ENCODE measurements around the gene PARD6B. TPM values are rescaled to one million over a fixed set of nuclear protein-coding genes. Genes with fewer than 3 reads are reported as not detected.

PARD6B gene
- 2.7 to 3.9 TPM (median 3.4 TPM) in 5 replicates for total RNA-seq (2022; extraction: Qiagen RNA extraction)

GRCh38 chr20:50731055-50731929 lies at the start of gene PARD6B:
Gene PARD6B (plus strand): TSS chr20:50731580. CDS start chr20:50731787, 207 bp downstream.

DNA sequence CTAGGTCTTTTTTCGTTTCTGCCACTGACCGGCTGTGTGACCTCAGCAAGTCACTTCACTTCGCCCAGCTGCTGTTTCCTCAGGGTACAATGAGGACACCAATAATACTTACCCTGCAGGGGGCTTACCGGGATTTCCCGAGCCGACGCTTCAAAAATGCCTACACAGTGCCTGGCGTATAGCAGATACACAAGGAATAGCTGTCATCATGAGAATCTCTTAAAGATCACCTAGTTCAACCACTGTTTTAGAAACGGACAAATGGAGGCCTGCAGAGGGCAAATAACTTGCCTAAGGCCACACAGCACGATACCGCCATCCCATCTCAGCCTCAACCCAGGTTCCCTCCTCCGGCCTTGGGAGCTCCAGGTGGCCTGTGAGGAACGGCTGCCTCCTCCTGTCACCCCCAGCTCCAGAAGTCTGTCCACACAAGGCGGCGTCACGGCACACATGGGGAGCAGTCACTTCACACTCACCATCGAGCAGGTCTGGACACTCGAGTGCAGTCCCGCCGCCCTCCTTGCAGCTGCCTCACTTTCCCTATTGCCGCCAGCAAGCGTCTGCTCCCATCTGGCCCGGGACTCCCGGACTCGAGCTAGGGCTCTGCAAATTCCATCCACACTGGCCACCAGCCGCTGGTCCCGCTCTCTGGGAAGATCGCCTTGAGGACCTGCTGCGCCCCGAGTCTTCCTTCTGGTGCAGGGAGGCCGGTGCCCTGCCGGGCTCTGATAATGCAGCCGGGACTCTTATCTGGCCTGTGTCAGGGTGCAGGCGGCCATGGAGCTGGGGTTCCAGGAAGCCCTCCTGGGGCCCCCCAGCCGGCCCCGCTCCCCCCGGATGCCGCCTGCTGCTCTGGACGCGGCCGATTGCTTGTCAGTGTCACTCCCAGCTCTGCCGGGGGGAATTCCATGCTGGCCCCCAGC lies 40.5 kb upstream of the PARD6B start, which contains the start of gene RIPOR3:
RIPOR3 (minus strand) TSS at position 893 of the 923 bp plus-strand sequence; CDS start at position 479, 414 bp downstream.

DNA sequence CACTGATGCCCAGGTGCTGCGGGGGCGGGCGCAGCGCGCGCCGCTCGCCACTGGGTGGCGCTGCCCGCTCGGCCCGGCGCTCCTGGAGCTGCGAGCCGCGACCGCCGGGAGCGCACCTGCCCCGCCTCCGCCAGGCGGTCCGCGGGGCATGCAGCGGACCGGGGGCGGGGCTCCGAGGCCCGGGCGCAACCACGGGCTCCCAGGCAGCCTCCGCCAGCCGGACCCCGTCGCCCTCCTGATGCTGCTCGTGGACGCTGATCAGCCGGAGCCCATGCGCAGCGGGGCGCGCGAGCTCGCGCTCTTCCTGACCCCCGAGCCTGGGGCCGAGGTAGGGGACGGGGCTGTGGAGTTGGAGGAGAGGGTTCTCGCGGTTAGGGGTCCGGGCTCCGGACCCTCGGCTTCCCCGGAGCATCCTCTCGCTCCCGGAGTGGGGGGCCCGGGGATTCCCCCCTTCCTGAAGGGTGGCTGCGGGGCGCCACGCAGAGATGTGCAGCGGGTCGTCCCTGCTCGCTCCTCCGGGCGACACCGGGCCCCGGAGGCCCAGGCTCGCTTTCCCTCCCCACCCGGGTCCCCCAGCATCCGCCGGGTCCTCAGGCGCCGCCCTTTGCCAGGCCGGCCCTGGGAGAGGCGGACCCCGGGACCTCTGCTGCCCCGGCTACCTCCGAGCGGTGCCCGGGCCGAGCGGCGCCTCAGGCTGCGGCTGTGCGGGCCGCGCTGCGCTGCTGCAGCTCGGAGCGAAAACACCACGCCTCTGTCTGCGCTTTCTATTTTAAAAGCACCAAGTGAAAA lies 63.7 kb downstream of the PARD6B start, which contains the start of gene BCAS4:
BCAS4 (plus strand) TSS at position 216 of the 789 bp plus-strand sequence; CDS start at position 239, 23 bp downstream.

Other genes starting within 250 kb of the PARD6B start
- 49.0 to 62.8 TPM (median 52.8 TPM) in 5 replicates for gene PTPN1, start 221.2 kb upstream of the PARD6B start, total RNA-seq (2022; extraction: Qiagen RNA extraction)
- gene RIPOR3, start 40.0 kb upstream of the PARD6B start, total RNA-seq (2022; extraction: Qiagen RNA extraction), result not detected in 5 replicates
- gene BCAS4, start 63.5 kb downstream of the PARD6B start, total RNA-seq (2022; extraction: Qiagen RNA extraction), result 28.7 to 32.5 TPM (median 30.0 TPM) in 5 replicates
- 41.9 to 54.7 TPM (median 43.3 TPM) in 5 replicates for gene ADNP, start 199.9 kb downstream of the PARD6B start, total RNA-seq (2022; extraction: Qiagen RNA extraction)
- gene DPM1, start 227.0 kb downstream of the PARD6B start, total RNA-seq (2022; extraction: Qiagen RNA extraction), result 67.4 to 87.6 TPM (median 73.0 TPM) in 5 replicates
- 5.9 to 6.9 TPM (median 6.2 TPM) in 5 replicates for gene MOCS3, start 227.2 kb downstream of the PARD6B start, total RNA-seq (2022; extraction: Qiagen RNA extraction)

All from A549 treated with Hydrocortisone at 1 μM for 4 hours (cell line).